Kidney (tissue), 14 donors: ENCODE results near the gene TRAPPC2. TPM values are rescaled to one million over a fixed set of nuclear protein-coding genes. Genes with fewer than 3 reads are reported as not detected.

ENCODE experiments used
- DNase-seq, 5 donors: peaks; one replicate each; pipeline ENCODE4 v3.0.0-alpha.2; 2013 to 2020
- FAIRE-seq: peaks from 2 replicates; lab custom pipeline; 2012; peaks lifted over from hg19 to GRCh38; lab: Jason Lieb, UNC
- H3K27ac ChIP-seq, 2 donors: one replicate each; pipeline ENCODE4 v1.7.0; 2013; ENCODE audit warnings: low read depth in 2 of 2, low read length in 2 of 2, inconsistent platforms in 1 of 2
- H3K27me3 ChIP-seq: one replicate; pipeline ENCODE4 v1.7.1; 2013; ENCODE audit warnings: low read length, inconsistent platforms; ENCODE audit not compliant: control insufficient read depth, insufficient read depth
- H3K36me3 ChIP-seq, 3 donors: one replicate each; pipeline versions ENCODE4 v1.7.0 to v1.7.1; 2013; ENCODE audit warnings: low read length in 3 of 3, control low read depth in 1 of 3, inconsistent platforms in 1 of 3; ENCODE audit not compliant: insufficient read depth in 3 of 3, control insufficient read depth in 2 of 3
- H3K4me1 ChIP-seq, 3 donors: one replicate each; pipeline versions ENCODE4 v1.7.0 to v1.7.1; 2013; ENCODE audit warnings: low read length in 3 of 3, inconsistent platforms in 1 of 3, low read depth in 1 of 3; ENCODE audit not compliant: control insufficient read depth in 2 of 3, insufficient read depth in 2 of 3
- H3K4me3 ChIP-seq, 3 donors: one replicate each; pipeline versions ENCODE4 v1.7.0 to v1.8.1; 2013; ENCODE audit warnings: low read length in 3 of 3, control low read depth in 1 of 3, inconsistent platforms in 1 of 3
- H3K9ac ChIP-seq, 3 donors: one replicate each; pipeline versions ENCODE4 v1.7.0 to v1.7.1; 2013; ENCODE audit warnings: low read length in 3 of 3, control low read depth in 1 of 3, inconsistent platforms in 1 of 3
- H3K9me3 ChIP-seq, 3 donors: one replicate each; pipeline versions ENCODE4 v1.7.0 to v1.7.1; 2013; ENCODE audit warnings: low read length in 3 of 3, control low read depth in 1 of 3, inconsistent platforms in 1 of 3; ENCODE audit not compliant: control insufficient read depth in 2 of 3, insufficient read depth in 1 of 3
- CTCF ChIP-seq: IDR thresholded peaks from 3 replicates; pipeline ENCODE4 v1.5.1; 2012; ENCODE audit warnings: mild to moderate bottlenecking, moderate library complexity, borderline replicate concordance; ENCODE audit not compliant: insufficient read depth; ENCODE audit errors: extremely low read depth
- intact Hi-C: fragments of 100-400 bp; cut with DNase I; formaldehyde crosslinking; loops from one replicate; pipeline ENCODE4 v1.11.1; 2022
- polyA plus RNA-seq: library from polyadenylated mRNA; stranded (reverse); fragments of 350-450 nt; fragmentation: Illumina TruSeq; extraction: RNeasy Lipid Tissue Mini Kit (QIAGEN cat#74804); gene quantifications from one replicate; pipeline ENCODE4 v1.2.3, GENCODE V29; 2014; ENCODE audit warnings: low read depth, low replicate concordance; ENCODE audit not compliant: insufficient read depth
- total RNA-seq: library from RNA; stranded (reverse); fragmentation: NEBNext Ultra II Directional; extraction: Animal tissue kit (Norgen Biotek cat#: 25700); gene quantifications from one replicate; pipeline ENCODE4 v1.2.1, GENCODE V29; 2021
- donor health status: control.
- donor health status: control.
- donor health status: control.
- donor health status: control.
- donor health status: control.
- donor health status: DM: yes; HTN: yes; CAD: no.
- donor health status: Normal renal cell carcinoma (clear cell type).

TRAPPC2 gene
- total and polyA plus RNA-seq, 2 donors from 2014 or later: 9.0 to 21.0 TPM

- H3K36me3 ChIP-seq: peaks cover 0 to 20% (median 8%) of the 10 kb centered on the region in 3 donors
- intact Hi-C loops: no loop called here
Observed at GRCh38 chrX:13756381-13756780, 22.0 kb upstream of the TRAPPC2 start.

DNA sequence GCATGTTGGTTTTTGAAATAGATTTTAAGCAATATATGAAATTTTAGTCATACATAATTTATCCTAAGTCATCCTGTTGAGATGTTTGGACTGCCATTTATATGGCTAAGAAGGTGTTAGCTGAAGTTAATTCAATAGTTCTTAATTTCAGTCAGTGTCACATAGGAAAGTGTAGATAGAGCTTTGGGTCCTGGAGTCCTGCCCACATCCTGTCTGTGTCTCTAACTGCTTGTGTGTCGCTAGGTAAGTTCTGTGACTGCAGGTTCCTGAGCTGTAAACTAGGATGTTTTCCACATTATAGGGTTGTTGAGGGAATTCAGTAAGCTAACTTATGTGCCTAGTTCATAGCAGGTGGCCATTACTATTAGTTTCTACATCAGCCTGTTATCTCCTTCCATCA, 20.8 kb upstream of the TRAPPC2 start:
- intact Hi-C loops: no loop called here
- H3K4me1 ChIP-seq: no peaks in the 10 kb centered on the region
- no peak overlapping the region for H3K4me3 ChIP-seq
- H3K27ac ChIP-seq: no peak overlapping the region
- peaks cover 0 to 18% (median 10%) of the 10 kb centered on the region in 3 donors for H3K36me3 ChIP-seq
- no peak for FAIRE-seq
- no peak for DNase-seq
- H3K27me3 ChIP-seq: no peaks in the 10 kb centered on the region
- no peaks in the 10 kb centered on the region for H3K9me3 ChIP-seq
- no peak for TF ChIP-seq CTCF
- no peak overlapping the region for H3K9ac ChIP-seq

More at GRCh38 chrX:13756381-13756780, 22.0 kb upstream of the TRAPPC2 start:
- Histone ChIP-seq H3K9ac (no peak overlapping the region), H3K9me3 (no peaks in the 10 kb centered on the region), H3K27me3 (no peaks in the 10 kb centered on the region), H3K4me1 (no peaks in the 10 kb centered on the region), H3K27ac (no peak overlapping the region), H3K4me3 (no peak overlapping the region)
- no peak for TF ChIP-seq CTCF
- peak; percentile 70 for FAIRE-seq
- no peak for DNase-seq

GRCh38 chrX:13754765-13755164, 20.3 kb upstream of the TRAPPC2 start:
- no peak overlapping the region for H3K9ac ChIP-seq
- no peak for TF ChIP-seq CTCF
- no peak overlapping the region for H3K4me3 ChIP-seq
- intact Hi-C loops: no loop called here
- FAIRE-seq (no peak), DNase-seq (no peak)
- no peaks in the 10 kb centered on the region for H3K27me3 ChIP-seq
- H3K36me3 ChIP-seq: peaks cover under 1 to 18% (median 11%) of the 10 kb centered on the region in 3 donors
- H3K9me3 ChIP-seq: no peaks in the 10 kb centered on the region
- no peak overlapping the region for H3K27ac ChIP-seq
- no peaks in the 10 kb centered on the region for H3K4me1 ChIP-seq

DNA sequence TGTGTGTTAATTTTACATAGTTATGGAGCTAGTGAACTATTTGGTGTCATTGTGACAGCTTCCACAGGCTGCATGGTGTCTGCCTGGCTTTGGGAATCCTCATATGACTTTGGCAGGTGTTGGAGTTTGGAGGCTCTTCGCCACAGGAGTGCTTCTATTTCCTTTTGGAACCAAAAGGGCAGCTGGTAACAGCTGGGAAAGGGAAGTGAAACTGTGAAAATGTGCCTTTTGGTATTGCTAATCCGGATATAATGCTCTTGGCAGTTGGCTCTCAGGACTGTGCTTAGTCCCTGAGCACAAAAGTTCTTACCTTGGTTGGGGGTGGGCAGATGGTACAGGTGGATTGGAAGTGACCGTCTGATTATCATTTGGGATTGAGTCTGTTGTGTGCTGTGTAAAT, 18.2 kb upstream of the TRAPPC2 start:
- Histone ChIP-seq H3K36me3 (peaks cover 2 to 11% (median 10%) of the 10 kb centered on the region in 3 donors), H3K9me3 (no peaks in the 10 kb centered on the region), H3K9ac (no peak overlapping the region), H3K4me3 (no peak overlapping the region), H3K27me3 (no peaks in the 10 kb centered on the region), H3K4me1 (no peaks in the 10 kb centered on the region), H3K27ac (no peak overlapping the region)
- DNase-seq (no peak), FAIRE-seq (no peak)
- TF ChIP-seq CTCF: no peak
- intact Hi-C loops: no loop called here
